OCI-LY3 (cell line): ENCODE measurements around the gene ANO10.

ENCODE experiments used
- H2AFZ ChIP-seq: fragments of 200-600, 300-600 bp; shearing (Covaris generic); 2 replicates; pipeline ENCODE4 v1.6.0; 2014; ENCODE audit warnings: antibody characterized with exemption, low read depth, low read length
- H3K27ac ChIP-seq: fragments of 200-600, 300-600 bp; sonication (generic); 2 replicates; pipeline ENCODE4 v1.5.1; 2014; ENCODE audit warnings: mild to moderate bottlenecking, low read length, moderate library complexity, mixed read lengths
- H3K27me3 ChIP-seq: fragments of 200-600, 300-600 bp; sonication (generic); 2 replicates; pipeline ENCODE4 v1.6.1; 2014; ENCODE audit warnings: low read depth, low read length, mixed read lengths
- H3K36me3 ChIP-seq: fragments of 200-600, 300-600 bp; sonication (generic); replicated peaks from 2 replicates; pipeline ENCODE3; 2014; ENCODE audit warnings: low read depth, low read length, mixed read lengths
- H3K4me1 ChIP-seq: fragments of 300-600, 200-600 bp; sonication (generic); 2 replicates; pipeline ENCODE4 v1.6.1; 2014; ENCODE audit warnings: low read length, mixed read lengths
- H3K4me2 ChIP-seq: fragments of 200-600, 300-600 bp; sonication (generic); 2 replicates; pipeline ENCODE4 v1.6.1; 2014; ENCODE audit warnings: low read length, mixed read lengths
- H3K4me3 ChIP-seq: fragments of 300-600, 200-600 bp; sonication (generic); 2 replicates; pipeline ENCODE4 v1.5.1; 2014; ENCODE audit warnings: antibody characterized with exemption, mild to moderate bottlenecking, low read length, moderate library complexity
- H3K79me2 ChIP-seq: fragments of 300-600, 200-600 bp; shearing (Covaris generic); 2 replicates; pipeline ENCODE4 v1.6.1; 2014; ENCODE audit warnings: mild to moderate bottlenecking, low read length, mixed read lengths
- H3K9ac ChIP-seq: fragments of 300-600, 200-600 bp; shearing (Covaris generic); 2 replicates; pipeline ENCODE4 v1.6.0; 2014; ENCODE audit warnings: mild to moderate bottlenecking, low read length, moderate library complexity
- H3K9me3 ChIP-seq: fragments of 200-600, 300-600 bp; shearing (Covaris generic); 2 replicates; pipeline ENCODE4 v1.6.1; 2014; ENCODE audit warnings: low read length, mixed read lengths; ENCODE audit not compliant: insufficient read depth
- H4K20me1 ChIP-seq: fragments of 200-600, 300-600 bp; sonication (generic); 2 replicates; pipeline ENCODE4 v1.6.1; 2016; ENCODE audit warnings: low read length, mixed read lengths; ENCODE audit not compliant: insufficient read depth
- EZH2phosphoT487 ChIP-seq: fragments of 200-600 bp; shearing (Covaris generic); IDR thresholded peaks from 2 replicates; pipeline ENCODE4 v1.6.1; 2018; ENCODE audit warnings: antibody characterized with exemption, mixed run types, low read depth
- TF ChIP-seq, protein P1 (sequence below): fragments of 200-600, 300-600 bp; sonication (generic); IDR thresholded peaks from 2 replicates; pipeline ENCODE4 v1.5.1; 2014; ENCODE audit warnings: antibody characterized with exemption, low read length, low read depth

ANO10 gene

DNA sequence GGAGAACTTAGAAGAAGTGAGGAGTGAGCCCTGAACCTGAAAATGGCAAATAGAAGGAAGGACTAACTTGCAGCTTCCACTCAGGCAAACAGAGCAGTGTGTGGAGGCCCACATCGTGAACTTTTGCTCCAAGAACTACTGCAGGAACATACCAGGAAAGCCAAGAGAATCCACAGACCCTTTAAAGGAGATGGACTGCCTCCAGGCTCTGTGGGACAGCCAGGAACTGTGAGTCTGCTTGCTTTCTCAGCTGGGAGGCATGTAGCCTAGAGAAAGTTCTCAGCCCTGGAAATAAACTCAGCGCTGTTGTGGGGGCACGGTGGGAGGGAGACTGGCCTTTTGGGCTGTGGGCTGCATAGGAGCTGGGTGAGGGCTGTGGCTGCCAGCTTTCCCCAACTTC is 242.5 kb downstream of the ANO10 start:
- no peak overlapping the region for H3K27ac ChIP-seq
- TF ChIP-seq EZH2phosphoT487, result no peak
- TF ChIP-seq, protein P1, sequence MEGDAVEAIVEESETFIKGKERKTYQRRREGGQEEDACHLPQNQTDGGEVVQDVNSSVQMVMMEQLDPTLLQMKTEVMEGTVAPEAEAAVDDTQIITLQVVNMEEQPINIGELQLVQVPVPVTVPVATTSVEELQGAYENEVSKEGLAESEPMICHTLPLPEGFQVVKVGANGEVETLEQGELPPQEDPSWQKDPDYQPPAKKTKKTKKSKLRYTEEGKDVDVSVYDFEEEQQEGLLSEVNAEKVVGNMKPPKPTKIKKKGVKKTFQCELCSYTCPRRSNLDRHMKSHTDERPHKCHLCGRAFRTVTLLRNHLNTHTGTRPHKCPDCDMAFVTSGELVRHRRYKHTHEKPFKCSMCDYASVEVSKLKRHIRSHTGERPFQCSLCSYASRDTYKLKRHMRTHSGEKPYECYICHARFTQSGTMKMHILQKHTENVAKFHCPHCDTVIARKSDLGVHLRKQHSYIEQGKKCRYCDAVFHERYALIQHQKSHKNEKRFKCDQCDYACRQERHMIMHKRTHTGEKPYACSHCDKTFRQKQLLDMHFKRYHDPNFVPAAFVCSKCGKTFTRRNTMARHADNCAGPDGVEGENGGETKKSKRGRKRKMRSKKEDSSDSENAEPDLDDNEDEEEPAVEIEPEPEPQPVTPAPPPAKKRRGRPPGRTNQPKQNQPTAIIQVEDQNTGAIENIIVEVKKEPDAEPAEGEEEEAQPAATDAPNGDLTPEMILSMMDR, result no peak
- no peak overlapping the region for H2AFZ ChIP-seq
- H3K9ac ChIP-seq, result no peak overlapping the region
- no peaks in the 10 kb centered on the region for H3K79me2 ChIP-seq
- H3K27me3 ChIP-seq, result no peaks in the 10 kb centered on the region
- H3K4me2 ChIP-seq, result no peak overlapping the region
- no peaks in the 10 kb centered on the region for H3K36me3 ChIP-seq
- no peaks in the 10 kb centered on the region for H3K9me3 ChIP-seq
- no peaks in the 10 kb centered on the region for H3K4me1 ChIP-seq
- H3K4me3 ChIP-seq, result no peak overlapping the region
- H4K20me1 ChIP-seq, result no peaks in the 10 kb centered on the region

DNA sequence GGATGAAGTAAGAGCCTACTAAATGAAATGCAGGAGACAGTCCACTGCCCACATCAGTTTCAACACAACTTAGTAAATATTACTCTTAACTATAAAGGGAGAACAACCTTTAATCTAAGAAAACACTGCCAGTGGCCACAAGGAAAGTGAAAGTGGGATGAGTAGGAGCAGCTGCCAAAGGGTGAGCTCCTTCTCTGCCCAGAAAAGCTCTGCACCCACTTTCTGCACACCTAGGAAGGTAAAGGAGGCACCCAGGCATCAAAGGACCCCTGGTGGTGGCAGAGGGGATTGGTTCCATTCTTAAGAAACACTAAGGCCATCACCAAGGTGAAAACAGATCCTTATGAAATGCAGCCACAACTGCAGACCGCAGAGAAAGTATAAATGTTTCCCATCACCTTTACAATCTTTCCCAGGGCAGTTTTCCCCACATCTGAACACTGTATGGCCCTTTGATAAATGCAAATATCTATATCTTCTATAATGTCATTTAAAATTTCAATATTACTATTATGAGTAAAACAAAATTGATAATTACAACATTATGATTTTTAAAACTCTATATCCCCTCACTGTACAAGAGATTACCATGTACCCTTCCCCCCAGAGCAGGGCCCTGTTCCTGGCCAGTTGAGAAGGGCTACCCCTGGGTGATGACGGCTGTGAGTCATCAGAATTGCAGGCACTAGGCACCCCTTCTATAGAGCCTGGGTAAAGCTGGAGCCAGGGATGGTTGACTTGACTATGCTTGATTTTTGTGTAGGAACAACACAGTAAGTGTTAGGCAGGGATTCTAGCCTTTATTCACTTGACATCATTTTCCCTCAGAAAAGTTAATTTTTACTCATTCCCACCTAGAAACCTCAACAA is 243.5 kb downstream of the ANO10 start:
- no peak overlapping the region for H3K4me2 ChIP-seq

DNA sequence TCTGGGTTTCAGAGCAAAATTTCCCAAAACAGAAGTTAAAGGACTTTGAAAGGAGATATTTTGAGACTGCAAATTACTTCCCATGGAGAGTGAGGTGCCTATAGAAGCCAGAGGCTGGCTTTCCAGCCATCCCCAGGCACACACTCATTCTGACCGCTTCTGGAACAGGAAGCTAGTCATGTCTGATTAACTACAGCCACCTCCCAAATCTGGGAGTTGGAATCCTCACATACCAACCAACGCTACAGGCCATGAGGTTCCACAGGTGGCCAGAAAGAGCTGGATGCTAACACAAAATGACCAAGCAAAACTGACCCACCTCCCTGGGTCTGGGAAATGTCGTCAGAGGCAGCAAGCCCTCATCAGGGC is 248.3 kb downstream of the ANO10 start:
- TF ChIP-seq, protein P1, result no peak
- TF ChIP-seq EZH2phosphoT487, result no peak

More for the DNA sequence above, 243.5 kb downstream of the ANO10 start:
- Histone ChIP-seq H3K27me3 (no peaks in the 10 kb centered on the region), H3K4me3 (no peak overlapping the region), H3K36me3 (no peaks in the 10 kb centered on the region), H3K9ac (no peak overlapping the region), H3K27ac (no peak overlapping the region), H4K20me1 (no peaks in the 10 kb centered on the region), H2AFZ (no peak overlapping the region), H3K4me1 (no peaks in the 10 kb centered on the region), H3K79me2 (no peaks in the 10 kb centered on the region), H3K9me3 (no peaks in the 10 kb centered on the region)
- no peak for TF ChIP-seq EZH2phosphoT487
- TF ChIP-seq, protein P1, result peak; percentile 73

DNA sequence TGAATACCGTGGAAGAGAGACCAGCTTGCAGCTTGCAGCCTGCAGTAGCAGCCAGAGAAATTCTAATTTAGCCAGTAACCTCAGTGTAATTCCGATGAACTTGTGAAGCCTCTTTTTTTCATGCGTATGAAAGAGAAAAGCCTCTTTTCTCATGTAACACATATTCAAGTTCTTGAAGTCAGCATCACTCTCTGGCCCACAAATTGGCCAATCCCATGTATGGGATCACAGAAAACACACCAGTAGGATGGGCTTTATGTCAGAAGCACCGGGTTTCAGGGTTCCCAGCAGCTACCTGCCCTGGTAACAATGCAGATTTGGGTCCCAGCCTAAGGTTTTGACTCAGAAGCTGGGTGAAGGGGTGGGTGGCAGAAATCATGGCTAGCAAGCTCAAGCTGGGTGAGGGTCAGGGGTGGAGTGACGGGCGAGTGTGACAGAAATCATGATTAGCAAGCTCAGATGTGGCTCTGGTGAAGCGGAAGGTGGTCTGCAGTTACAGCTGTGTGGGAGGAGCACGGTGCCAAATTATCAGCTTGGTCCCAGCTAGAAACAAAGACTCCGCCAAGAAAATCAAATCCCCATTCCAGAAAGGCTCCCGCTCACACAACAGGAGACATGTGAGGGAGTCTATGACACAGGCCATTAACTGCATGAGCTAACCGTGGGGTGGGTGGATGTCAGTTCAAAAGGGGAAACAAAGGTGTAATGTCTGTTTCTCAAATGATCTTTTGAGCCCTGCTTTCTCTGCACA is 248.8 kb downstream of the ANO10 start:
- no peak overlapping the region for H3K4me3 ChIP-seq
- no peaks in the 10 kb centered on the region for H3K4me1 ChIP-seq
- H3K9me3 ChIP-seq, result no peaks in the 10 kb centered on the region
- H2AFZ ChIP-seq, result no peak overlapping the region
- no peak overlapping the region for H3K9ac ChIP-seq
- H3K27ac ChIP-seq, result no peak overlapping the region
- TF ChIP-seq, protein P1, result no peak
- TF ChIP-seq EZH2phosphoT487, result no peak
- H3K79me2 ChIP-seq, result no peaks in the 10 kb centered on the region
- no peaks in the 10 kb centered on the region for H3K27me3 ChIP-seq
- no peaks in the 10 kb centered on the region for H3K36me3 ChIP-seq
- H4K20me1 ChIP-seq, result no peaks in the 10 kb centered on the region
- H3K4me2 ChIP-seq, result no peak overlapping the region

More for the DNA sequence above, 248.3 kb downstream of the ANO10 start:
- H3K9me3 ChIP-seq, result no peaks in the 10 kb centered on the region
- H3K27me3 ChIP-seq, result no peaks in the 10 kb centered on the region
- no peak overlapping the region for H2AFZ ChIP-seq
- H3K4me2 ChIP-seq, result no peak overlapping the region
- no peak overlapping the region for H3K4me3 ChIP-seq
- no peaks in the 10 kb centered on the region for H3K79me2 ChIP-seq
- no peaks in the 10 kb centered on the region for H3K36me3 ChIP-seq
- no peaks in the 10 kb centered on the region for H3K4me1 ChIP-seq
- H4K20me1 ChIP-seq, result no peaks in the 10 kb centered on the region
- H3K27ac ChIP-seq, result no peak overlapping the region
- no peak overlapping the region for H3K9ac ChIP-seq
